Stimulated activated CD4-positive, alpha-beta T cell treated with anti-CD3 and anti-CD28 coated beads, Interleukin-4, amount 100 ng/mL, for 4 hours (primary cell): Measurements from ENCODE around the gene CNTNAP2.

Source experiments
- DNase-seq, 2 experiments: peaks; one replicate each; pipeline ENCODE4 v3.0.0-alpha.2; 2020

Gene CNTNAP2

DNA sequence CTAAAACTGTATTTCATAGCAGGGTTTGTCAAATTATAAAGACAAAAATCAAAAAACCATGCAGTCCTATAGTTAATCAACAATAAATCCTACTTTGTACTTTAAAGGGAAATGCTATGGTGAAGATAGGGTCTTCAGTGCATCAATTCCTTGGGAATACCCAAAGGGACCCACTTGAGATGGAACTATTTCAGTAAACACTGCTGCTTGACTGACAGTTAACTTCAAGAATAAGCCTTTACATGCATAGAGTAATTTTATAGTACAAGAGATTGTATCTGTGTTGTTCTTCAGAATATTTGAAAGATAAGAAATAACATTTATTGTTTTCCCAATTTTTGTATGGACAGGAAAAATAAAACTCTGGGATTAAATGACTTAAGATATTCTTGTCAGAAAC is 1179.6 kb downstream of the CNTNAP2 start:
- DNase-seq: no peak

DNA sequence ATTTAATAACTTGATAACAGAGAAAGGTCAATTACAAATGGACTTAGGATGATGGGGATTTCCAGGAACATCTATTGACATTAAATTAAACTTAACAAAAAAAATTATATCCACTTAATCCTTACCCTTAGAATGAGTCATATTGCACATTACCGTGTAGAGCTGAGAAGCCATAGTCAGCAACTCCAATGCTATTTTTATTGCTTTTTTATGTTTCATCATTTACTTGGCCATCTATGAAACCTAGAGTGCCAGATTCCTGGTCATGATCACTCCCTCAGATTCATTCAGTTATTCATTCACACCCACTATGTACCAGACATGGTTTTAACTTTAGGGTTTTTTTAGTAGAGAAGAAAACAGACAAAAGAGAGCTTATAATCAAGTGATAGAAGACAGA is 1180.4 kb downstream of the CNTNAP2 start:
- DNase-seq: no peak

DNA sequence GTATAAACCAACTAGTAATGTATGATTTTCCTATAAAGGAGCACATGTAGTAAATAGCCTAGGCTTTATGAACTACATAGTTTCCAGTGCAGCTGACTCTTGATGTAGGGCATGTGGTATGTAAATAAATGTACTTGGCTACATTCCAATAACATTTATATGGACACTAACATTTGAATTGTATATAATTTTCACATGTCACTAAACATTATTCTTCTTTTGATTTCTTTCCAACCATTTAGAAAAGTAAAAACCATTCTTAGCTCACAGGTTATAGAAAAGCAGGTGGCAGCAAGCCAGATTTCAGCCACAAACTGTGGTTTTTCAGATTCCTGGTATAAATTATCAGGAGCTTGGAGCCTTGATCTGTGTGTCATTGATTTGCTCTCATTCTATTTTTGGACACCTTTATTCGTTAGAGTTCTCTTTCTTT is 1182.0 kb downstream of the CNTNAP2 start:
- no peak for DNase-seq

DNA sequence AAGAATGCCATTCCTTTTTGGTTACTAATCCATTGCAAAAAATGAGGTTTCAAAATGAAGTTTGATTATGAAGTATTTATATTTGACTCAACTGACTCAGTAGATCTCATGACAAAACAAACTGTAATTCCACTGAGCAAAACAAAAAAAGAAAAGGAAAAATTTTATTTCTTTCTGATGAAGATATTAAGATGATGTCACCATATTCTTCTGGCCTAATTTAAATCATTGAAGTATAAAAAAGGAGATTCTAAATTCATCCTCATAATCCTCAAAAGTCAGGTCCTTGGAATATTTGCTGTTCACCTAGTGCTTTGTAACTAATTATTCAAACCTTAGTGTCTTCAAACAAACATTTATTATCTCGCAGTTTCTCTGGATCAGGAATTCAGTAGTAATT is 1183.7 kb downstream of the CNTNAP2 start:
- DNase-seq: no peak

DNA sequence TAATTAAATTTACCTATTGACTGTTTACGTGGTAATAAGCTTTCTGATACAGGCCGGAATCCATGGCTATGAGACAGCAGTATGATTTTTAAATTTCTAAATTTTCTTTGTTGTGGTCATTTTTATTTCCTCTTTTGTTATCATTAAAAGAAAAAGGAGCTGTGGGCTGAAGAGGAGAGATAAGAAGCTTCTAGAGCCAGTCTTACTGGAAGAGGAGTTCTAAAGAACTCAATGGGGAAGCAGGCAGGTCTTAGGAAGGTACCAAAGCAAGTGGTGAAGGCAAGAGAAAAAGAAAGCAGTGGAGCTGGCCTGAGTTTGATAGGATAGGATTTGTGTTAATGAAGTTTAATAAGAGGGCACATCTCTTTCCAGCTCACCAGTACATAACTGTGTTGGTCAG is 1187.8 kb downstream of the CNTNAP2 start:
- no peak for DNase-seq

DNA sequence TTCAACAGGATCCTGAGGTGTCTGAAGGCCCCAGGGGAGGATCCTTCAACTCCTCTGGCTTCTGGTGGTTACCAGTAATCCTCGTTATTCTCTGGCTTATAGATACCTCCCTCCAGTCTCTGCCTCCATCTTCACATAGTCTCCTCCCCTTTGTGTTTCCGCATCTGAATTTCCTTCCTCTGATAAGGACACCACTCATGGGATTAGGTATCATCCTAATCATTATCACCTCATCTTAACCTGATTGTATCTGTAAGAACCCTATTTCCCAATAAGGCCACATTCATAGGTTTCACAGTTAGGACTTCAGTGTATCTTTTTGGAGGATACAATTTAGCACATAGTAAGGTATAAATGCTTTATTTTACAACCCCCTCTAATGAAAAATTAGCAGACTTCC is 1189.2 kb downstream of the CNTNAP2 start:
- no peak for DNase-seq

DNA sequence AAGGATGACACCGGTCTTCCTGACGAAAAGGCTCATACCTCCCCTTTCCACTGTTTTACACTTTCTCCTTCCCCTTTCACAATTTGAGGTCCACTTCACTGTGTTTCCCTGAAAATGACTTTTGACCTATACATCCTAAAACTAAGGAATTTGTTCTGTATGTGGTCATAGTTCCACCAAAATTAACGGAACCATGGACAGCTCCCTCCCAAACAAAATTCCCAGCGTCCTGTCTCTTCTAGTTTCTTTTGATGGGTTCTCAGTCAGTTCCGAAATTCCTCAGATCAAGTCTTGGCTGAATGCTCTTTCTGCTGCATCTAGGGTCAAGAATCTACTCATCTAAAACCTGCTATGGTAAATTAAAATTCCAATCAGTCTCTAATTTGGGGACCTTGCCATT is 1191.9 kb downstream of the CNTNAP2 start:
- DNase-seq: no peak

DNA sequence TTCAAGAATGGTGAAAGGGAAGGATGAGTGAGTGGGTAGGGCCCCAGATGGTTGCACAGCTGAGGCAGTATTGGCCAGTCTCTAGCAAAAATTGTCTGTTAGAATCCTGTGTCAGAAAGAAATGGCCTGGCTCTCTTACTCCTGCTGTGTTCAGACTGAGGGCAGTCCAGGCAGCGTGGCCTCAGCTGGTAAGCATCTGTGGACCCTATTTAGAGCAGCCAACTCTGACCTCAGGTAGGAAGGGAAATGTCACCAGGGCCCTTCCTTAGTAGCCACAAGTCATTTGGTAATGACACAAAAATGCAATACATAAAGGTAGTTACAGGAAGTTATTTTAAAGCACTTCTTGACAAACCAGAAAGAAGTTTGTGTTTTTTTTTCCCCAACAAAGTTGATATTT is 1194.7 kb downstream of the CNTNAP2 start:
- no peak for DNase-seq

DNA sequence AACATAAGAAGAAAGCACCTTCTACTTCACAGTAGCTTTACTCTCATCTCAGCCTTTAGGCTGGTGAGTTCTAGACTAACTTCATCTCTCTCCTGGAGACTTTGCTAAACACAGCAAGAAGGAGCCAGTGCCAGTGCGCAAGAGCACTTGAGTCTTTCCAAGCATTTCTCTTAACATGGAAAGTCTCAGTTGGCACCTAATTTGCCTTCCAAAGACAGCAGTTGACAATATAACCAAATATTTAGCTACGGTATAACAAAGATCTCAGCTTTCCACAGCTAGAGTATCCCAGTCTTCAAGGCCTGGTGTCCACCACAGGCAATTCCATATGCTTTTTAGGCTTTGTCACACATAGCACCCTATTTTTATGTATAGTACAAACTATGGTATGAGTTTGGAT is 1204.9 kb downstream of the CNTNAP2 start:
- no peak for DNase-seq

DNA sequence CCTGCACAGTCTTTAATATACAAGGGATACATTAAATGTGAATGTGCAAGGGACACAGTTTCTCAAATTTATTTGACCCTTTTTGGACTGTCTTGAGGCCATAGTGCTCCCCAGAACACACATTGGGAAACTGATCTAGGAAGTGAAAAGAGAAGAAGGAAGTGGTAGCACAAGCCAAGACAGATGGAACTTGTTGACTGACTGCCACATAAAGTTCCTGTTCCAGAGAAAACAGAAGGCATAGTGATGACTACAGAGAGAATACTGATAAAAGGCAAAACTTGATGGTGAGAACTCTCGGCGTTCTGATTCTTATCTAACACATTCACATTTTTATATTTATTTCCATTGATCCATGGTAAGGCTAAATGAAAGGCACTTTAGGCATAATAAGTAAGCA is 1216.4 kb downstream of the CNTNAP2 start:
- DNase-seq: no peak

DNA sequence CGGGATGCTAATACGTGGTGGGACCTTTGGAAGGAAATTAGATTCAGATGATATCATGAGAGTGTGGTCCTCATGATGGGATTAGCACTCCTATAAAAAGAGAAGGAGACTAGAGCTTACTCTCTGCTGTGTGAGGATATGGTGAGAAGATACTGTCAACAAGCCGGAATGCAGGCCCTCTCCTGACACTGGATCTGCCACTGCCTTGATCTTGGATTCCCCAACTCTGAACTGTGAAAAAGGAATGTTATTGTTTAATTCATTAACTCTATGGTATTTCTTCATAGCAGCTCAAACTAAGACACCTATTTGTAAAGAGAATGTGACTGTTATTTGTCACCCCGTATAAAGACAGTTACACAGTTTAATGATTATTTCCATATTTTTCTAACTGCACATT is 1246.5 kb downstream of the CNTNAP2 start:
- DNase-seq: no peak

DNA sequence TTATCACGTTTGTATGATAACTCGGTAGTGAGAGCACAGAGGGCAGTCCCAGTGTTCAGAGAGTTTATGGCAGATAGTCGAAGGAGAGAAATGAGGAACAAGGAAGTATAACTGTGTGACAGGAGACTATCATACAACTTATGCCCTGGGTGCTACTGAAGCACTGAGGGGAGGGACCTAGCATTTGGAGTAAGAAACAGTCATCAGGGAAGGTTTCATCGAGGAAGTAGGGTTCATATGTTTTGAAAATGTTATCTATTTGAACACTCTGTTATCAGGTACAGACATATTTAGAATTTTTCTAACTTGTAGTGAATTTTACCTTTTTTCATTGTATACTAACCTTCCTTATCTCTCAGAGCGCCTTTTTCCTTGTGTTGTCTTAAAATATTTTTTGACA is 1259.6 kb downstream of the CNTNAP2 start:
- DNase-seq: no peak

DNA sequence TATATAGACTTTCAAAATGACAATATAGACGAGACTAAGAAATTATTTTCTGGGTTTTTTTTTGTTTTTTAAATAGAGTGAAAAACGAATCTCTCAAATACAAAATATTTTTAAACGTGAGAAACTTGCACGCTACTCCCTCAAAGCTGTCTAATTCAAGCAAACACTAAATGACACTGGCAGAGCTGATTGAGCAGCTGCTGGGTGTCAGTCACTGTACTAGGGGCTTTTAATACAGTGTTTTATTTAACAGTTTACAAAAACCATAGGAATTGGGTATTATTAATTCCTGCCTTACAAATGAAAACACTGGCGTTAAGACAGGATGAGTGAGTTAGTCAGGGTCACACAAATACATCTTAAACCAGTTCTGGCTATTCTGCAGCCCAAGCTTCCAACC is 1264.3 kb downstream of the CNTNAP2 start:
- DNase-seq: no peak

DNA sequence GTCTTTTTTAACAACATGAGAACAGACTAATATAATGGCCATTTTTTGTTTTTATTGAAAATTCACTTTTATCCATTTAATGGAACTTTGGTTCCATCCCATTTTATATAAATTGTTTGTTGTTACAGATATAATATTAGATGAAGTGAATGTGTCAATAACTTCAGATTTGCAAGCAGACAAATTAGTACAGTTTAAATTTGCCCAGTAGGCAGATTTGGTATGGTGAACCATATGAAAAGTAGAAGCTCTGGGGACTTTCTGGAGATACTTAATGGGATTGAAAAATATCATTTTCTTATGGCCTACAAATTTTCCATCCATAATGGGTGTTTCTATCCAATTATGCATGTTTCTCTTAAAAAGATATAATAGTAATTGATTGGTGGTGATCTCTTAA is 1277.7 kb downstream of the CNTNAP2 start:
- DNase-seq: no peak

DNA sequence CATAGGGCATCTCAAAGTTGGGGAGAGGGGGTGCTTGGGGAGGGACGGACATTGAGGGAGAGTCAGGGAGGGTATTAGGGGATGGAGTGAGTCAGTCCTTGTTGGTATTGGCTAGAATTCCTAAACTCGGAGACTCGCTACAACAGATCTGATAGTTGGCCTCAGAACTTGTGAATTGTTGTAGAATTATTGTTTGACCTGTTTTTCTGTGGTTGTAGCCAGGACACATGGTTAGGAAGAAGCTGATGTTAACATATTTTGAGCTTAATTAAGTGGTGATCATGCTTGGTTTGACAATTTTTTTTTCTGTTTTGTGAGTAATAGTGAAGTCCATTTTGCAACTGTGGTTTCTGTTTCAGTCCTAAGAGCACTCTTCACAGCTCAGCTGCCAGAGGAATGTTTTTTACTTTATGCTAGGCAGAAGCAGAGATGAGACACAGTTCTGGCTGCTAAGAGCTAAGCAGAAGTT is 1283.7 kb downstream of the CNTNAP2 start:
- DNase-seq: no peak

DNA sequence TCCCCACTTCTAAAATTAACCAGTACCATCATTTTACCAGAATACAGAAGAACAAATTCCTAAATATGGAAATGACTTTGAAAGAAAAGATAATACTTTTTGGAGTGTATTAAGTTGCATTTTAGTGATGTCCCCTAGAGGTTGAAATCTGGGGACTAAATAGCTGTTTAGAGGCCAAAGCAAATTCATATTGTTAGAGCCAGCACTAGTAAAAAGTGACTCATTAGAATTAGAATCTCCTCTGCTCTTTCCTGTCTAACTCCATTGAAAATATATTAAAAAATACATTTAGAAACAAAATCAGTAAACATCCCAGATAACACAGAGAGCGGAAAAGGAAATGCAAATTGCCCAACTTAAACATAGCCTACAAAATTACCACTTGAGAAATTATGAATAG is 1284.3 kb downstream of the CNTNAP2 start:
- no peak for DNase-seq

DNA sequence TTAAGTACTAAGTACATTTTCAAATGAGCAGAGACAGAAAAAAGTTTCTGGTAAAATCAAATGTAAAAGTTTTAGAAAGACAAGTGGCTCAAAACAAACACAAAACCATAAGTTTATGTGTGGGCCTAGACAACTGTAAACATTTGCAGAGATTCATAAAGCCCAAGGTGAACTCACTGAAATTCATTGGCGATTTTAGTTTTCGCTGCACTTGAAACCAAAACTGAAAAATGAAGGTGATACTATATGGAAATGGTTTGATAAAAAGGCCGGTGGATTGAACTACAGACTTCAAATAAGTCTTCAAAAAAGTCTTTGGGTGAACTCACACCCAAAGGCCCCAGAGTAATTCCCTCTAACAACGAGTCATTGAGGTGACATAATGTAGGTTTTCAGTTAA is 1289.0 kb downstream of the CNTNAP2 start:
- no peak for DNase-seq

DNA sequence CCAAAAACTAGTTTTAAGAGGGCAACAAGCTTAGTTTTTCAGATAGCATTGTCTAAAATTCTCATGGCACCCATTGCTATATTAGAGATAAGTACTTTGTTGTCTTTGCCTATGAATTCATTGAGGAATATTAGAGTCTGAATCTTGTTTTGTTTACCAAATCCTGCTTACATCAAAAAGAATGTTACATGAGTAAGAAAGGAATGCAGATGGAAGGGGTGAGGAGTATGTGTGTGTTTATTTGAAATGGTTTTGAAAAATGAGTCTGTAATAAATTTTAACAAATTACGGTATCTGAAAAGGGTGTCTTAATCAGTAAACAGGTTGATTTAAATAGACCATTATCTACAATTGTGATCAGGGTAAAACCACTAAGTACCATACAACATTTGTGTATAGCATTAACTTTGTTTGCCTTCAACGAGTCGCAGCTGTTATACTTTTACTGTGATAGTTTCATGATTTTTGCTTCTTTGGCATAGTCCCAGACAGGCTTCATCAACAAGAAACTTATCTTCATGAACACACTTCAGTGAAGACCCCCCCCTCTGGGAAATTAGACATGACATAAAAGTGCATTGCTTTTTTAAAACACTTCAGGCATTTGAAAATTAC is 1290.0 kb downstream of the CNTNAP2 start:
- no peak for DNase-seq

DNA sequence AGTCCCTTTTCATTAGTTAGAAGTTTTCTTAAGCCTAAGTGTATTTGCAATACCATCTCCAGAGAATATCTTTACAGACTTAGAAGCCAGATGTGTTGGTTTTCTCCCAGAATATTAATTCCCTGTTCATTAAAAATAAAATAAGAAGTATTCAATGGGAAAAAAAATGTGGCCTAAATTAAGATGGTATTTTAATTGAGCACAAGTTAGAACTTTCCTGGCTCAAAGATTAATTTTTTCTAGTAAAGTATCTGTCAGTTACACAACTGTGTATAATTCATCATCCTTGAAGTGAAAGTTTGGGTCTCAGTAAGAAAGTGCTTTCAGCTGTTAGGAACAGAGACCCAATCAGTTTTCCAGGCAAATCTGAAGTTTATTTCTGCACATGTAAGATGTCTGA is 1294.5 kb downstream of the CNTNAP2 start:
- no peak for DNase-seq

DNA sequence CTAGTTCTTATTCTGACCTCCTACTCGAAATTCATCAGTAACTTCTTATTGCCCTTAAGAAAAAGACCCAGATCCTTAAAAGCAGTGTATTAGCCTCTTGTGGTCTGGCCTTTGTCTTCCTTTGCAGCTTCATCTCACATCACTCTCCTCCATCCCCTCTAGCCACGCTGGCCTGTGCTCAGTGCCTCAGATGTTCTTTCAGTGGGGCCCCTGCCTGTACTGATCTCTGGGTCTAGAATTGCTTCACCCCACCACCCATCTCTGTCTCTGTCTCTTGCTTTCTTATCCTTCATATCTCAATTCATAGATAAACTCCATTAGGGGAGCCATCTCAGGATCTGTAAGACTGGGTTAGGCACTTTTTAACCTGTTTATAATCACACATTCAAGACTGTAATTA is 1295.5 kb downstream of the CNTNAP2 start:
- DNase-seq: no peak

DNA sequence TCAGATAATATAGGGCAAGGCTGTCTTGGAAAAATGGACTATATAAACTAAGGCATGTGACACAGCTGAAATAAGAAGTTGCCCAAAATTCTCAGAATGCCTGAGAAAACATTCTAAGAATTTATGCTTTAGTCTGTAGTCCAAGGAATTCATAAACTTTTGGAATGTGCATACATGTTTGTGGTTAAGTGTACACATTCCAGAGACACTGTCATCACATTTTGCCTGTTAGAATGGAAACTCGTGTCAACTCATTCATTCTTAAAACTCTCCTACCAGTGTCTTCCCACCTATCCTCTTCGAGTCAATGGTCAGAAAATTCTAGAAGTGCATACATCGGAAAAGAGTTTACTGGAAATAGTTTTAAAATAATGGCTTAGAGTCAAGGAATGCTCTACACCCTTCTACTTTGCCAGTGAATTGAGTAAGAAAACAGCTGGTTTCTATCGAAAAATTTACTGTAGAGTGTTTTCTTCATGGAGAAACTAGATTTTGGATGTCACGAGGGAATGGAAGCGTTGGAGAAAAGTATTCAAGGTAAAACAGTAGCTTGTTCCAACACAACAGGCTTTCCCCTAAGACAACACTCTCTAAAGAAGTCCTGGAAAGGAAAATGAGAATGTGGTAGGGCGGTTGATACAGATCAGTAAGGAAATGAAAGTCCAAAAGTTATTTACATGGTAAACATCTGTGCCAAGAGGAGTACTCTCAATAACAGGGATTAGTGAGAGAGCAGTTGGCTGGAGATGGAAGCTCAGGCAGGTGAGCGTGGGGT is 1296.4 kb downstream of the CNTNAP2 start:
- no peak for DNase-seq

DNA sequence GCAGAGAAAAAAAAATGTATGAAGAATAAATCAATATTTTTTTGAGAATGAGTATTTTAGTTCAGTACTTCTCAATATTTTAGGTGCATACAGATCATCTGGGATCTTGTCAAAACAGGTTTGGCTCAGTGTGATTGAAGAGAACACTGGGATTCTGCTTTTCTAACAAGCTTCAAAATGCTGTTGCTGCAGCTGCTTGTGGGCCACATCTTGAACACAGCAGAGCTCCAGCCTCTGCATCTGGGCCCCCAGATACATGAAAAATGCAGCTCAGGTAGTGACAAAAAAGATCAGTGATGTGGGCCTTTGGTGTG is 1296.9 kb downstream of the CNTNAP2 start:
- DNase-seq: no peak

DNA sequence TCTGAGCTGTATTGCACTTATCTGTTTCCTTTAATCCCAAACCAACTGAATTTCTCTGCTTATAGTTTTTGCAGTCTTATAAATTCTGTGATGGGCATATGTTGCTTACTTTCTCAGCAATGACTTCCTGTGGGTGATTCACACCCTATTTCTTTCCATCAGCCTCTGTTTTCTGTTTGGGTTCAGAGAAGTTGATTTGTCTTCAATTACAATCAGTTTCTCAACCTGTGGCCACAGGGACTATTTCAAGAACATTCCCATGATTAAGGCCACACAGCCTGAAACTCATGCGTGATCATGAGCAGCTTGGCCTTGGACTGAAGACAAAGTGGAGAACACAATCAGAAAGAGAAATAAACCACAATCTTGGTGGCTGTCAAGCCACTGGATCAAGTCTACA is 1299.4 kb downstream of the CNTNAP2 start:
- no peak for DNase-seq

DNA sequence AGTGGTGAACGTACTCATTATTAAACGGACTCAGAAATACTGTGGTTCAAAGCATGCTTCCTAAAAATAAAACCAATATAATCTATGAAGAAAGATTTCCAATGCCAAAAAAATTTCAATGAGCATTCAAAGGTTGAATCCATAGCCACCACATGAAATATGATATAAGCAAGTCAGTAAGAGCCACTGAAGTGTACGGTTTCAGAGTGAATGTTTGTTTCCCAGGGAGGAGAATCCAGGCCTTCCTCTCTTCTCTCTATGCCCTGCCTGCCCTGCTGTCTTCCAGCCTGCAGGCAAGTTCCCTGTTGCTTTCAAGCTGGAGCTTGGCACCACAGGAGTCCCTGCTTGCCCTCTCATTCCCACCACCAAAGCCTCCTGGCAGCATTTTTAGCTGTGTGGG is 1302.4 kb downstream of the CNTNAP2 start:
- DNase-seq: no peak

DNA sequence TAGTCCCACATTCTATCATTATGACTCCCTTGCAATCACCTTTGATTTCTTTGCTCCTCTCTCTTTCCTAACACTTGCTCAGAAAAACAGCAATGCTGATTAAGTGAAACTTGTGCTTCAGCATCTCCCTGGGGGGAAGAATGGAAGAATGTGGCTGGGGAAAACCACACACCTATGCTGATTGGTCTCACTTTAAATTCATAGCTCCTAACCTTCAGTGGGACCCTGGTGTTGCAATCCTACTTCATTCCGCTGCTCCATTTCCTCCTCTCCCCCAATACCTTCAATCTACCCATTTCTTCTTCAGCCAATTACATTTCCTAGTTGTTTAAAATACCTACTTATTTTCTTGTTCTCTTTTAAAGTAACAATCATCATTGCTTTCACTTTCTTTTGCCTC is 1307.3 kb downstream of the CNTNAP2 start:
- no peak for DNase-seq
